Glomerular endothelial cell (primary cell): Measurements from ENCODE around the gene RAD23A. TPM values are rescaled to one million over a fixed set of nuclear protein-coding genes. Genes with fewer than 3 reads are reported as not detected.
"Not testable (repeated sequence)": the region's sequence is repeated elsewhere in the genome, so short reads cannot be mapped to it uniquely, and the experiment has no call there.

Experiments
- DNase-seq: peaks from one replicate; pipeline ENCODE4 v3.0.0-alpha.2; 2011; ENCODE audit warnings: low read depth, low spot score; ENCODE audit errors: extremely low read depth
- total RNA-seq: library from RNA; depleted of rRNA; stranded (reverse); fragments of >200 nt; gene quantifications from 2 replicates; pipeline ENCODE4 v1.2.3, GENCODE V29; 2015

Gene RAD23A
- total RNA-seq, 1 donor from 2014 or later = 105 TPM

DNA sequence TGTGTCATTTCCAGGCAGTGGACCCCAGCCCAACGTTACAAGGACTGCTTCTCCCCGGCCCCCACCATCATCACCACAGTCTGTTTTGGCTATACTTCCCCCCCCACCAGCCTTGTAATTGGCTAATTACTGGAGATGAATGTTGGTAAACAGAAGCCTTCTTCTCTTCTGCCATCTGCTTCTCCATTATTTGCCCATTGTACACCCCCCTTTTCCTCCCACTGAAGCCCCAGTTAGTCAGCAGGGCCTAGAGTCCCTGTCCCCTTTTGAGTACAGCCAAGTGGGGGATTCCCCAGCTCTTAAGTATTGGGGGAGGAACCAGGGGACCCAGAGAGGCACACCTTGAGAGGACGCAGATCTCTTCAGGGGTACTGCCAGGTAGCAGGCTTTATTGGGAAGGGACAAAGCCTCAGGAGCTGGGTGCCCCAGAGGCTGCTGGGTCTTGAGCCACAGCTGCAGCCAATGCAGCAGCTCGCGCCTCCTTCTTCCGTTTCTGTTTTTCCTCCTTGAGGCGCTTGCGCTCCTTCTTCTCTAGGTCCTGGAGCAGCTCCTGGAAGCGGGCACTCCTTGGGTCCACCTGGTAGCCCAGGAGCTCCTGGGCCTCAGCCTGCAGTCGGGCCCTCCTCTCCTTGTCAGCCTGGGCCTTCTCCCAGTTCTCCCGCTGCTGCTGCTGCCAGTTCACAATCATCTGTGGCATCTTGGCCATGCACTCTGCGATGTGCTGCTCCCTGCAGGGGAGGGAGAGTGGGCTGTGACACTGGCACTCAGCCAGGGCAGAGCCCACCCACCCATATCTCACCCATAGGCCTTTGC lies 8.3 kb downstream of the RAD23A start:
- no peak for DNase-seq

GRCh38 chr19:12954612-12954962 lies 8.9 kb downstream of the RAD23A start:
- no peak for DNase-seq

- not testable (repeated sequence) for DNase-seq
Observed at GRCh38 chr19:12955575-12955974, 9.9 kb downstream of the RAD23A start.

GRCh38 chr19:12955996-12956395 lies 10.3 kb downstream of the RAD23A start:
- DNase-seq = no peak

- DNase-seq = no peak
Observed at GRCh38 chr19:12956446-12957388, 11.1 kb downstream of the RAD23A start, which contains the start of gene GADD45GIP1. Gene GADD45GIP1 (minus strand): TSS chr19:12957223. CDS start chr19:12957212, 11 bp downstream.

GRCh38 chr19:12957389-12957952 lies 11.8 kb downstream of the RAD23A start:
- DNase-seq = not testable (repeated sequence)

- DNase-seq = no peak
Observed at GRCh38 chr19:12959481-12959880, 13.8 kb downstream of the RAD23A start.

- DNase-seq = no peak
Observed at GRCh38 chr19:12965017-12965811, 19.6 kb downstream of the RAD23A start.

- no peak for DNase-seq
Observed at GRCh38 chr19:12965812-12966135, 20.1 kb downstream of the RAD23A start.

GRCh38 chr19:12967907-12968306 lies 22.2 kb downstream of the RAD23A start:
- DNase-seq = no peak

GRCh38 chr19:12969292-12969988 lies 23.8 kb downstream of the RAD23A start, which contains the start of gene DAND5:
Gene DAND5 (plus strand): TSS chr19:12969576. CDS start chr19:12969661, 85 bp downstream.
- DNase-seq = no peak

DNA sequence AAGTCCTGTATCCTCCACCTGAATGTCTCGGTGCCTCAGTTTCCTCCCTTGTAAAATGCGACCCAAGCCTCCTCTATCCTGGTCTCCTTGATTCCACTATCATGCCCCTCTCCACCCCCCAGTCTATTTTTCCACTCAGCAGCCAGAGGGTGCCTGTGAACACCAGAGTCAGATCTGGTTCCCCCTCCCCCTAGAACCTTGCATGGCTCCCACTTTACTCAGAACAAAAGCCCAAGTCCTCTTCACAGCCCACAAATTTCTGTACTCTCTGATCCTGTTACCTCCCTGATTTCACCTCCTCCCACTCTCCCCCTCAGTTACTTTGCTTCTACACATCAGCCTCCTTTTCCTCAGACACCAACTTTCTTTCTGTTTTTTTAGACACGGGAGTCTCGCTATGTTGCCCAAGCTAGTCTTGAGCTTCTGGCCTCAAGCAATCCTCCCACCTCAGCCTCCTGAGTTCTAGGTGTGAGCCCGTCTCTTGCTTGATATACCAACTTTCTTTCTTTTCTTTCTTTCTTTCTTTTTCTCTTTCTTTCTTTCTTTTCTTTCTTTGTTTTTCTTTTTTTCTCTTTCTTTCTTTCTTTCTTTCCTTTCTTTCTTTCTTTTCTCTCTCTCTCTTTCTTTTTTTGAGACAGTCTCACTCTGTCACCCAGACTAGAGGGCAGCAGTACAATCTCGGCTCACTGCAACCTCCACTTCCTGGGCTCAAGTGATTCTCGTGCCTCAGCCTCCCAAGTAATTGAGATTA lies 24.6 kb downstream of the RAD23A start:
- no peak for DNase-seq

GRCh38 chr19:12973236-12973635 lies 27.6 kb downstream of the RAD23A start:
- DNase-seq = no peak

GRCh38 chr19:12974301-12975220 lies 28.9 kb downstream of the RAD23A start:
- no peak for DNase-seq

- no peak for DNase-seq
Observed at GRCh38 chr19:12975221-12975741, 29.6 kb downstream of the RAD23A start.

DNA sequence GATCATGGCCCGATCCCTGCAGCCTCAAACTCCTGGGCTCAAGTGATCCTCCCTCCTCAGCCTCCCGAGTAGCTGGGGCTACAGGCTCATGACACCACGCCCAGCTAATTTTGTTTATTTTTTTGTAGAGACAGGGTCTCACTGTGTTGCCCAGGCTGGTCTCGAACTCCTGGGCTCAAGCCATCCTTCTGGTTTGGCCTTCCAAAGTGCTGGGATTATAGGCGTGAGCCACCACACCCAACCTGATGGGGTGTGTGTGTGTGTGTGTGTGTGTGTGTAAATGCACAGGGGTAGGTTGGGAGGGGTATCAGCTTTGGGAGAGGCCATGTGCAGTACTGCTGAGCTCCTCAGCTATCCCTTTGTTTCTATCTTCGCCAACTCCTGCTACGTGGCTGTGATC lies 30.4 kb downstream of the RAD23A start:
- DNase-seq = not testable (repeated sequence)

GRCh38 chr19:12979974-12980373 lies 34.3 kb downstream of the RAD23A start:
- no peak for DNase-seq

DNA sequence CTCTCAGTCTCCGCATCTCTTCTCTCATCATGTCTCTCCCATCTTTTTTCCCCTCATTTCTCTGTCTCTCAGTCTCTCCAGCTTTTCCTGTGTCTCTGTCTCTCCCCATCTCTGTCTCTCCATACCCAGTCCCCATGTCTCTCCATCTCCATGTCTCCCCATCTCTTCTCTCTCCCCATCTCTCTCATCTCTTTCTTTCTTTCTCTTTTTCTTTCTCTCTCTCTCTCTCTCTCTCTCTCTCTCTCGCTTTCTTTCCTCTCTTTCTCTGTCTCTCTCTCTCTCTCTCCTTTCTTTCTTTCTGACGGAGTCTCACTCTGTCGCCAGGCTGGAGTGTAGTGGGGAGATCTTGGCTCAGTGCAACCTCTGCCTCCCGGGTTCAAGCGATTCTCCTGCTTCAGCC lies 37.0 kb downstream of the RAD23A start:
- no peak for DNase-seq
